22Rv1 (cell line): ENCODE measurements around the gene ADAP1.

Source experiments
- CTCF ChIP-seq: fragments of 450-650 bp; IDR thresholded peaks from 2 replicates; pipeline ENCODE4 v1.5.1; 2017; ENCODE audit warnings: mild to moderate bottlenecking
- ZFX ChIP-seq: fragments of 450-650 bp; IDR thresholded peaks from 2 replicates; pipeline ENCODE4 v1.6.1; 2017; ENCODE audit warnings: antibody characterized with exemption, borderline replicate concordance

- TF ChIP-seq CTCF (no peak), ZFX (no peak)
These were observed 28.1 kb upstream of the ADAP1 start for GRCh38 chr7:982511-983003.
